CD4-positive, alpha-beta T cell treated with Interleukin-15 for 4 hours (primary cell): Measurements from ENCODE around the gene AMN.

ENCODE experiments used
- DNase-seq: peaks from one replicate; pipeline ENCODE4 v3.0.0-alpha.2; 2020; ENCODE audit warnings: low spot score

The AMN gene

DNA sequence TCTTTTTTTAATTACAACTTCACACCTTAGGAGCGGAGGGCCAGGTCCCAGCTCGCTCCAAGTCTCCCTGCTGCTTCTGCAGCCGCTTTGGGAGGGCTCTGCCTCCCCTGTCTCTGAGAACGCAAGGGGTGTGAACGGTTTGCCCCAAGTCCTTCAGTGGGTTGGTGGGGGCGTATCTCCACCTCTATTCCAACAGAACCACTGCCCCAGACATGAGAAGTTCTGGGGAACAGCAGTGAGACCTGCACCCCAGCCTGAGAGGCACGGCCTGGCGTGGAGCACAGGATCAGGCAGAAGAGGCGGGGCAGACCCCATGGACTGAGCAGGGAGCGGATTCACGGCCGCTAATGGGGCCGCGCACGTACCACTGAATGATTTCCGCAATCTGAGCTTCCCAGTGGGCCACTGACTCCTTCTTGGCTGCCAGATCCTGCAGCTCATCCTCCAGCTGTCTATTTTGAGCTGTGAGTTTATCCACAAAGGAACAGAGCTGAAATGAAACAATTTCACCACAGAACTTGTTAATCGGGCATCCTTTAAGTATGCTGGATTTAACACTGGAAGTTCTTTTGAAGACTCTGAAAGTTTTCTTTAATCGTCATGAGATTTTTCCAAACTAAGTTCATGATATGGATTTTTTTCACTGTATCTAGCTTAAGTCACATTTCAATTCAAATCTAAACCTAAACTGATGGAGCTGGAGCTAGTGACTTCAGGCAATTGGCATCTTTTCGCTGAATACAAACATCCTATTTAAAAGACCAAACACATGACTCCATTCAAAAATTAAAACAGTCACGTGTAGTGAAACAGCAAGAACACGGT lies 44.4 kb downstream of the AMN start:
- DNase-seq: no peak

DNA sequence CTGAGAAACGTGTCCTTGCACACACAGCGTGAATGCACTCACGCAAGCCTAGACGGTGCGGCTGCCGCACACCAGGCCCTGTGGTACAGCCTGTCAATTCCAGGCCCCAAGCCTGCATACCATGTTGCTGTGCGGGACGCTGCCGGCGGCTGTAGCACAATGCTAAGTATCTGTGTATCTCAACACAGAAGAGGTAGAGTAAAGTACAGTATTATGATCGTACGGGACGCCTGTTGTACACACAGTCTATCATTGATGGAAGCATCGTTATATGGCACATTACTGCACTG lies 45.0 kb downstream of the AMN start:
- no peak for DNase-seq

DNA sequence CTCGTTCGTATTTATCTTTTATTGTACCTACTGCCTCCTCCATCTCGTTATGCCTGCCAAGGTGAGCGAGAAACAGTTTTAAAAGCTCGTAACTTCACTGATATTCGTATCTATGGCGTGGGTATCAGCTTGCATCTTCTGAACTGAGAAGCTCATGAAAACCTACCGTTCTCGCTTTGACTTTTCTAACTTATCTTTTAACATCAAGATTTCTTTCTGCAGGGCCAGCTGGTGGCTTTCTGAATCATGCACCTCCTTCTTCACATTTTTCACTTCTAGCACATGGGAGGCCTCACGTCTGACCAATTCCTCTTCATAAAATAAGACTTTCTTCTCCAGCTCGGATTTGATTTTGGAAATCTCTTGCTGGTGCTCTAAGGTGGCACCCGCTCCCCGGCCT lies 45.8 kb downstream of the AMN start:
- DNase-seq: no peak

DNA sequence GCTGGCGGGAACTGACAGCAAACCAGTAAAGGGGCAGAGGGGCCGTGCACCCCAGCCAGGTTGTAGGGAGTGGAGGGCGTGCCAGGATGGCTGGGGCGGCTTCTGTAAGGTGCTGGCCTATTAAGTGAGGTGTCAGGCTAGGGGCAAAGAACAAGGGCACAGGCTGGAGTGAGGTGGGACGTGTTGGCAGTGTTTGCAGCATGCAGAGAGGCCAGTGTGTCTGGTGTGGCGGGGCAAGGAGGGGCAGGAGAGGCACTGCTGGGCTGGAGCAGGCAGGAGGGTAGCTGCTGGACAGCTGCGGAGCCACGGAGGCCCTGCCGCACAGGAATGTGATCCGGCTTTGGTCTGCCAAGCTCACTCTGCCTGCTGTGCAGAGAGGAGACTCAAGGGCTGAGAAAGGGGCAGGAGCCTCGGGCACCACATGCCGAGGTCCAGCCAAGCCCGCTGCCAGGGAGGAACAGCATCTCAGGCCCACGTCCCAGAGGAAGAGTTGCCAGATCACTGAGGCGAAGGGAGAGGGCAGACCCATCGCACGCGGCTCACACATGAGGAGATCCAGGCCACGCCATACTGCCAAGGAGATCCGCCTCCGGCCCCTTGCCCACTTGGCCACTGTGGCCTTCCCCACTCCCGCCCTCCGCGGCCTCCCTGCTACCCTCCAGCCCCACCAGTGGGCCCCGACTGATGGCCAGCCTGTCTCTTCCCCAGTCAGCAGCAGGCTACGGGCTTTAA lies 46.8 kb downstream of the AMN start:
- DNase-seq: no peak

DNA sequence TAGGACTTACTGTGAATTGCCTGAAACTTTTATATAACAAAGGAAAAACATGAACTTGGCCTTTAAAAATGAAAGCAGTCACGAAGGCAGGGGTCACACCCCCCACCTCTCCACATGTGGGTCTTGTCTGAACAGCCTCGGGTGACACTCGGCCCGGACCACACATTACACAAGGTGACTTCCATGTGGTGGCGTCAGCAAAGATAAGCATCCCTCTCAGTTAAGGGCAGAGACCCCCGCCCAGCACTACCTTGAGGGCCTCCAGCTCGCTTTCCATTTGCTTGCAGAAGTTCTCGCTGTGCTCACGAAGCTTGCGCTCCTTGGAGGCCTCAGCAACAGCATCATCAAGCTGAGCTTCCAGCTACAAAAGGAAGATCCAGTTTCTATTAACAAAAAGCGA lies 47.4 kb downstream of the AMN start:
- no peak for DNase-seq

DNA sequence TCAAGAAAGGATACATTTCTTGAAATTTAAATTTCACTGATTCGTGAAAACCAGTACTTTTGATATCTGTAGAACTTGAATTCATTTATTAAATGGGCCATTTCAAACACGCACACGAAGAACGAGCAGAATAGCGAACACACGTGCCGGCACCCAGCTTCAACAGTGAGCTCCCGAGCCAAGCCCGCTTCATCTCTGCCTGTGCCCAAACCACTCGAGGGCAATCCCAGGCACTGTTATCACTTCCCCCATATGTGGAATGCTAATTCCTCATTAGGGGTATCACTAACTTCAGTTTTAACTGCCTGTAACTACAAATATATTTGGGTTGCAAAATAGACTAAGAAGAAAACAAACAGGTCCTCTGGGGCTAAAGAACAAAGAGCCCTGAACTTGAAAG lies 48.0 kb downstream of the AMN start:
- no peak for DNase-seq

DNA sequence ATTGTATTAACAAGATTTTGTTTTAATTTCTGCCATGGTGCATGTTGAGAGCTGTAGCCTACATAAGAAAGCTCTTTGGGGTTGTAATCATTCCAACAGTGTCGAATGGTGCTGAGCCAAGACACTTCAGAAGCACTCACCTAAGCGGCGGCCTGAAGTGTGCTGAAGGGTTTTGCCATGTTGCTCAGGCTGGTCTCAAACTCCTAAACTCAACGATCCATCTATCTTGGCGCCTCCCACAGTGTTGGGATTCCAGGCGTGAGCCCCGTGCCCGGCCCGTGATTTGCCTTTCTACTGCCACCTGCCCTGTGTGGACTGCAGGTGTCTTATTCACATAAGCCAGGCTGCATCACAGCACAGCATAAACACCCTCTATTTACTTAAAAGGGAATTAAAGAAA lies 48.9 kb downstream of the AMN start:
- no peak for DNase-seq

DNA sequence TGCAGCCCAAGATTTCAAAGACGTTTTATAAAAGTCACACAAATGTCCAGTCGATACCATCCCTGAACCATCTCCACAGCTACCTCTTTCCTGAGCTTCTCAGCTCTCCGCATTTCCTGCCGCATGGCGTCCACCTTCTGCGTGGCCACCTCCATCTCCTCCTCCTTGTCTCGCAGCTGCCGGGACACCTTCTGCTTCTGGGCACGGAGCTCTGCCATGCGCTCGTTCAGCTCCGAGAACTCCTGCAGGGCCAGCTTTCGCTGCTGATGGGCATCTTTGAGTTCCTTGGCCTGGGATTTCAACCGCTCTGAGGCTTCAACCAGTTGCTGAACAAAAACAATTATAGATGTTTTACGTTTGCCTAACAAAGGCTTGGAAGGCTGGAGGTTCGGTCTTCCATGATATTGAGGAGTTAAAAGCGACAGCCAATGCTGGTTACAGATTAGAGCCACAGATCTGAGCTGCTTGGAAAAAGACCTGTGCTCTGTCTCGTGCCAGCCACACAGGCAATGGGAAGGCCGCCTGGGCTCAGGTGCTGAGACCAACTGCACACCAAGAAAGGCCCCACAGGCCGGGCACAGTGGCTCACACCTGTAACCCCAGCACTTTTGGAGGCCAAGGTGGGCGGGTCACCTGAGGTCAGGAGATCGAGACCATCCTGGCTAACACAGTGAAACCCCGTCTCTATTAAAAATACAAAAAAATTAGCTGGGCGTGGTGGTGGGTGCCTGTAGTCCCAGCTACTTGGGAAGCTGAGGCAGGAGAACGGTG lies 49.6 kb downstream of the AMN start:
- DNase-seq: no peak

DNA sequence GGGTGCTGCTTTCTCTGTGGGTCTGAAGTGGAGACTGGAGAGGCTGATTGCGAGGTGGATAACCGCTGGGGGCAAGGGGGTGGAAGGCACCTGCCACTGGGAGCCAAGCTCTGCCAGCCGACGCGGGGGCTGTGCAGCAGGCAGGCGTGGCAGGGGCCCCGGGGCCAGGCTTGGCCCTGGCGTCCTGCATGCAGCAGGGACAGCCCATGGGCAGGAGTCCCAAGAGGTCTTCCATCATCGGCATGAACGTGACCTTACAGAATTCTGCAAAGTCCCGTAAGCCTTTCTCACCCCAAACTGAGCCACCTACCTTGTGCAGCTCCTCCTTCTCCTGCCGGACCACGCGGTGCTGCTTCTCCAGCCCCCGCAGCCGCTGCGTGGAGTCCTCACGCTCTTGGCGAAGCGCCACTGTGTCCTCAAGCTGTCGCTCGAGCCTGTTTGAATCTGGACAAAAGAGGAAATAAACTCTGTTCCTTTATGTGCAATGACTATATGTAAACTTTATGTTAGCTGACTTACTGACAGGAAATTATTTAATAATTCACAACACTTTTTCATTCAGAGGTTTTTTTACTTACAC lies 51.3 kb downstream of the AMN start:
- DNase-seq: no peak

DNA sequence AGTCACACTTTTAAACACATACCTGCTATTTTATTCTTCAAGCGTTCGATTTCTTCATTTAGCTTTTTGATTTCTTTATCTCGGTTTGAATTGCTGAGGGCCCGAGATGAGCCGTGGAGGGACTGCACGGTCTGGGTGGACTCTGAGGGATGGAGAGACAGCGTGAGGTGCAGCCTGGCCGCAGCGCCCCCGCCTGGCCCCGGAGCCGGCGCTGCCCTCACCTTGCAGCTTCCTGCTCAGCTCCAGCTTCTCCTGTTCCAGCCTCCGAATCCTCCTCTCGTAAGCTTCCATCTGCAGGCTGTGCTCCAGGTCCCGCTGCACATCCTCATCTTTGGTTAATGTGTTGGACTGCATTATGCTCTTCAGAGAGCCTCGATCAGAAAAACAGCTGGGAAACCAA lies 53.2 kb downstream of the AMN start:
- no peak for DNase-seq

DNA sequence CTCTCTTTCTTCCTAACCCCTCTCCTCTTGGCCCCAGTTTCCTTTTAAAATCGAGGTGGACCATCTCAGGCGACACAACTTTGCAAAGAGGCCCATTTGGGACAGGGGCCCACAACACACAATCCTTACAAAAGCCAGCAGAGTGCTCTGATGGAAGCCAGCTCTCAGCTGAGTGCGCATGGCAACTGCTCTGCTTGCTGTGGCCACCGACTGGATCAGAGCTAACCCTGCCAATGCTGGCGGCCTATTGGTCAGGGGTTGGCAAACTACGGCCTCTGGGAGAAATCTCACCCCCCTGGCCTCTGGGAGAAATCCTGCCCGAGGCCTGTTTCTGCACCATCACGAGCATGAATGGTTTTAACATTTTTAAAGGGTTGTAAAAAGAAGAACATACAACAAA lies 55.0 kb downstream of the AMN start:
- no peak for DNase-seq

DNA sequence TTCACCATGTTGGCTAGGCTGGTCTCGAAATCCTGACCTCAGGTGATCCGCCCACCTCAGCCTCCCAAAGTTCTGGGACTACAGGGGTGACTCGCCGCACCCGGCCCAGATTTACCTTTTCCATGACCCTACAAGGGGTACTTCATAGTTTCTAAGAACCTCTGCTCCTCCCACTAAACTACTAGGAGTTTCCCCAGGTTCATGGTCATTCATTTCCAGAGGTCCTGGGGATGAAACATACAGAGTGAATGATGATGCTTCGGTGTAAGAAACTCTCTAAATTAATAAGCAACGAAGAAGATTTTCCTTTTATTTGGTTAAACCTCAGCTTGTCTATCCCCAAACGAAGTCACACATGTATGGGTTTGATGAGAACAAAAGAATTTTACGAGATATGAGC lies 56.9 kb downstream of the AMN start:
- no peak for DNase-seq

DNA sequence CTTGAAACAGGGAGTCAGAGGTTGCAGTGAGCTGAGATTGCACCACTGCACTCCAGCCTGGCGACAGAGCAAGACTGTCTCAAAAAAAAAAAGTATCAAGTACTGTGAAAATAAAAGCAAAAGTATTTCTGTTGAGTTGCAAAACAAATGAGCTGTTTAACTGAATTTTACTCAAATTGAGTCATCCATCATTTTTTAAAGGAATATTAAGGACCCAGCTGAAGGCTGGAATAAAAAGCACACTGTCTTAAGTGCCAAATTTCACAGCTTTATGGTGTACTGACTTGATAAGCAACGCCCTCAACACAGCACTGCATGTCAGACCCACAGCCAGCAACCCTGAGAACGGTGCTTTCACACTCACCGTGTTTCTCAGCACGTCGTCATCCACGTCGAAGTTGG lies 57.9 kb downstream of the AMN start:
- DNase-seq: no peak
